Cardiac fibroblast (primary cell): ENCODE measurements around the gene IL17RB.

ENCODE experiments used
- DNase-seq, 2 donors: peaks; one replicate each; pipeline versions ENCODE4 v3.0.0 to v3.0.0-alpha.2; 2010; ENCODE audit warnings: low read depth in 2 of 2
- H3K4me3 ChIP-seq, 2 donors: replicated peaks in 1 of 2; 1 replicate in 1 of 2; 2 replicates in 1 of 2; pipeline ENCODE4 v1.5.1; 2011; ENCODE audit warnings: low read depth in 2 of 2, low read length in 2 of 2, mild to moderate bottlenecking in 2 of 2, moderate library complexity in 1 of 2
- TF ChIP-seq, protein P1 (sequence below): IDR thresholded peaks from one replicate; pipeline ENCODE4 v1.5.1; 2011; ENCODE audit warnings: low read depth, mild to moderate bottlenecking, low read length, inconsistent platforms

The IL17RB gene, protein sequence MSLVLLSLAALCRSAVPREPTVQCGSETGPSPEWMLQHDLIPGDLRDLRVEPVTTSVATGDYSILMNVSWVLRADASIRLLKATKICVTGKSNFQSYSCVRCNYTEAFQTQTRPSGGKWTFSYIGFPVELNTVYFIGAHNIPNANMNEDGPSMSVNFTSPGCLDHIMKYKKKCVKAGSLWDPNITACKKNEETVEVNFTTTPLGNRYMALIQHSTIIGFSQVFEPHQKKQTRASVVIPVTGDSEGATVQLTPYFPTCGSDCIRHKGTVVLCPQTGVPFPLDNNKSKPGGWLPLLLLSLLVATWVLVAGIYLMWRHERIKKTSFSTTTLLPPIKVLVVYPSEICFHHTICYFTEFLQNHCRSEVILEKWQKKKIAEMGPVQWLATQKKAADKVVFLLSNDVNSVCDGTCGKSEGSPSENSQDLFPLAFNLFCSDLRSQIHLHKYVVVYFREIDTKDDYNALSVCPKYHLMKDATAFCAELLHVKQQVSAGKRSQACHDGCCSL

GRCh38 chr3:53846134-53846850 is at the start of gene IL17RB, which contains the start of gene CHDH:
Gene IL17RB, plus strand, starts transcription at chr3:53846568. Its CDS starts 21 bp downstream, at chr3:53846589.
Gene CHDH, minus strand, starts transcription at chr3:53846419. Its CDS starts 22,411 bp downstream, at chr3:53824008.
- TF ChIP-seq, protein P1, sequence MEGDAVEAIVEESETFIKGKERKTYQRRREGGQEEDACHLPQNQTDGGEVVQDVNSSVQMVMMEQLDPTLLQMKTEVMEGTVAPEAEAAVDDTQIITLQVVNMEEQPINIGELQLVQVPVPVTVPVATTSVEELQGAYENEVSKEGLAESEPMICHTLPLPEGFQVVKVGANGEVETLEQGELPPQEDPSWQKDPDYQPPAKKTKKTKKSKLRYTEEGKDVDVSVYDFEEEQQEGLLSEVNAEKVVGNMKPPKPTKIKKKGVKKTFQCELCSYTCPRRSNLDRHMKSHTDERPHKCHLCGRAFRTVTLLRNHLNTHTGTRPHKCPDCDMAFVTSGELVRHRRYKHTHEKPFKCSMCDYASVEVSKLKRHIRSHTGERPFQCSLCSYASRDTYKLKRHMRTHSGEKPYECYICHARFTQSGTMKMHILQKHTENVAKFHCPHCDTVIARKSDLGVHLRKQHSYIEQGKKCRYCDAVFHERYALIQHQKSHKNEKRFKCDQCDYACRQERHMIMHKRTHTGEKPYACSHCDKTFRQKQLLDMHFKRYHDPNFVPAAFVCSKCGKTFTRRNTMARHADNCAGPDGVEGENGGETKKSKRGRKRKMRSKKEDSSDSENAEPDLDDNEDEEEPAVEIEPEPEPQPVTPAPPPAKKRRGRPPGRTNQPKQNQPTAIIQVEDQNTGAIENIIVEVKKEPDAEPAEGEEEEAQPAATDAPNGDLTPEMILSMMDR, result no peak
- peak within 1 kb of the TSS; percentile 45 to 51 for H3K4me3 ChIP-seq
- no peak for DNase-seq

- DNase-seq, result no peak
- H3K4me3 ChIP-seq, result no peak overlapping the region
- TF ChIP-seq, protein P1, result no peak
These were observed 48.2 kb upstream of the IL17RB start for GRCh38 chr3:53798144-53798543.

DNA sequence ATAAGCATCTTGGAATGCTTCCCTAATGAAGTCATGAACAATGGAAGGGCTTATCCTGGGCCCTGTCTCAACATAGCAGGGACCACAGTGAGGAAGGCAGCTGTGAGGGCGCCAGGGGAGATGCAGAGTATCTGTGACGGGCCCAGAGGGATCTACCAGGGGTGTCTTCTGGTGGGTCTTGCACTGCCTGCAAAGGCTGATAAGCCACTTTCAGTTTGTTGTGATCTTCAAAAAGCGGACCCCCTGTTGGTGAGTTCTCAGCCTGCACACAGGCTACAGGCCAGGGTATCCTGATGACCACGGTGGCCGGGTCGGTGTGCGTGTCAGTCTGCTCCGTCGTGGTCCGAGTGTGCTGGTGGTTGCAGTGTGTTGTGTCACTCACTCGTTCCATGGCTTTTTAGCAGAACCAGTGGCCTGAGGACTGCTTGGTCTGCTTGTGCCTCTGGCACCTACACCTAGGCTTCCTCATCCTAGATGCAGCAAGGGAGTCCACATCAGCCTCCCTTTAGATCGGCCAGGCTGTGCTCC is 47.0 kb upstream of the IL17RB start:
- TF ChIP-seq, protein P1, result no peak
- no peak for DNase-seq

GRCh38 chr3:53800041-53800906 is 46.1 kb upstream of the IL17RB start:
- no peak overlapping the region for H3K4me3 ChIP-seq
- no peak for DNase-seq
- TF ChIP-seq, protein P1, result no peak

More for the DNA sequence above, 47.0 kb upstream of the IL17RB start:
- H3K4me3 ChIP-seq, result no peak overlapping the region

DNA sequence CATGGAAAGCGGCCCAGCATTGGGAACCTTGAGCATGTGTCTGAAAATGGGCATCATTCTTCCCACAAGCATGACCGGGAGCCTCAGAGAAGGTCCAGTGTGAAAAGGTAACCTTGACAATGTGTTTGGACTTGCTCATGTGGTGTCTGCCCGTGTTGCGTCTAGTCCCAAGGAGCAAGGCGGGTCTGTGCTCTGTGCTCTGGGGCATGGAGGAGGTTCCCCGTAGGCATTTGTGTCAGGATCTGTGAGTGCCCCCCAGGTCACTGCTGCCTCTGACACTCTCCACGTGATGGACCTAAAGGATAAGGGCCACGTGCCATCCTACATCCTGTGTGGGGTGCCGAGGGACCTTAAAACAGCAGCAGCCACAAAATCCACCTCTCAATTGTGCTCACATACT is 45.0 kb upstream of the IL17RB start:
- no peak for DNase-seq
- TF ChIP-seq, protein P1, result no peak
- H3K4me3 ChIP-seq, result no peak overlapping the region

DNA sequence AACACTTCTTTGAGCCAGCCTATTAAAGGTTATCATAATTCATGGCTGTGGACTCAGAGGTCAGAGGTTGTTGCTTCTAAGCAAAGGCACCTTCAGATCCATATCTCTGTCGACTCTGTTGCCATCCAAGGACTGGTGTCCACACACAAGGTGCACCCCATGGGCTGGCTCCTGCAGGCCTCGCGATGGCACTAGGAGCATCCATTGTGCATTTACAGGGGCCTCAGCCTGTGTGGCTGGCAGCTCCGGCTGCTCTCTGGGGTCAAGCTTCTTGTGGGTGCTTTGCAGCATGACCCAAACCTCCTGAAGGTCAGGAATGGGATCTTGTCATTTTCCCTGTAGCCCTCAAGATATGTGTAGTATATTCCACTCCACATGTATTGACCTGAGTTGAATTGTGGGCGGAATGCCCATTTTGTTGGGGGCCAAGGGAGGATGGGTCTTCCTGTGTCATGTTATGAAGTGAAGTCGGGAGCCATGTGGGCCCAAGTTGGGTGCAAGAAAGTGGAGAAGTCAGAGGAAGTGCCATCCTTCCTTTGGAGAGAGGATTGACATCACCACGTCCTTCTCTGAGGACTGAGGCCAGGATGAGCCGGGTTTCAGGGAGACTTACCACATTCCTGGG is 44.0 kb upstream of the IL17RB start:
- H3K4me3 ChIP-seq, result no peak overlapping the region
- no peak for DNase-seq
- TF ChIP-seq, protein P1, result no peak
